Stomach (tissue), 9 donors: Measurements from ENCODE around the gene RBM38. TPM values are rescaled to one million over a fixed set of nuclear protein-coding genes. Genes with fewer than 3 reads are reported as not detected.

ENCODE experiments used
- DNase-seq, 2 donors: peaks; one replicate each; pipeline versions ENCODE4 v3.0.0 to v3.0.0-alpha.2; 2013 to 2019
- H3K27ac ChIP-seq, 5 donors: fragments of 200-600 bp in 4 of 5; sonication (generic) in 4 of 5; one replicate each; pipeline ENCODE4 v1.5.1; 2013 to 2019; ENCODE audit warnings: mild to moderate bottlenecking in 1 of 5, moderate library complexity in 1 of 5
- H3K27me3 ChIP-seq, 3 donors: fragments of 200-600 bp; sonication (generic); one replicate each; pipeline ENCODE4 v1.5.1; 2017 to 2019; ENCODE audit warnings: mixed run types in 1 of 3
- H3K36me3 ChIP-seq, 4 donors: fragments of 200-600 bp; sonication (generic); 1 replicate in 3 of 4; 2 replicates in 1 of 4; pipeline ENCODE4 v1.5.1; 2016 to 2019
- H3K4me1 ChIP-seq, 4 donors: fragments of 200-600 bp; sonication (generic); one replicate each; pipeline ENCODE4 v1.5.1; 2016 to 2019
- H3K4me3 ChIP-seq, 4 donors: fragments of 200-600 bp; sonication (generic) in 3 of 4; one replicate each; pipeline ENCODE4 v1.5.1; 2016 to 2019; ENCODE audit warnings: mild to moderate bottlenecking in 1 of 4
- H3K9me3 ChIP-seq, 4 donors: fragments of 200-600 bp; sonication (generic); one replicate each; pipeline ENCODE4 v1.5.1; 2016 to 2019
- EP300 ChIP-seq: sonication (generic); formaldehyde crosslinking; IDR thresholded peaks from one replicate; pipeline ENCODE4 v1.6.1; 2017; ENCODE audit warnings: antibody characterized with exemption
- POLR2A ChIP-seq, 4 donors: fragments of 450-650 bp; IDR thresholded peaks; one replicate each; pipeline ENCODE4 v1.6.1; 2016; ENCODE audit warnings: antibody characterized with exemption in 4 of 4, control low read depth in 2 of 4, mild to moderate bottlenecking in 1 of 4, moderate library complexity in 1 of 4
- POLR2AphosphoS5 ChIP-seq, 3 donors: sonication (generic); formaldehyde crosslinking; IDR thresholded peaks; one replicate each; pipeline ENCODE4 v1.6.1; 2016; ENCODE audit warnings: antibody characterized with exemption in 3 of 3
- WGBS, 5 donors: extraction: QIAGEN DNeasy Blood & Tissue Kit in 3 of 5; methylation state at CpG; one replicate each; pipeline versions ENCODE4 v1.1.5 to v1.1.7; 2013 to 2018; 5-methylcytosine and 5-hydroxymethylcytosine counted together
- intact Hi-C: fragments of 100-400 bp; cut with DNase I; formaldehyde crosslinking; loops from one replicate; pipeline ENCODE4 v1.15.1; 2023; ENCODE audit warnings: low total_unique reads
- polyA plus RNA-seq, 3 donors: library from polyadenylated mRNA; stranded (reverse); fragments of 200-250 nt; gene quantifications; one replicate each; pipeline ENCODE4 v1.2.3, GENCODE V29; 2013
- total RNA-seq, 5 donors: library from RNA; depleted of rRNA; stranded (reverse); fragments of >200 nt; gene quantifications; one replicate each; pipeline versions ENCODE4 v1.1.0 to v1.2.3, GENCODE V29; 2014 to 2016
- TF ChIP-seq, protein P1 (sequence below), 7 experiments: fragments of 450-650 bp in 4 of 7; fragments of 200-600 bp in 3 of 7; sonication (generic) in 3 of 7; IDR thresholded peaks; one replicate each; pipeline ENCODE4 v1.5.1; 2016 to 2019; ENCODE audit warnings: antibody characterized with exemption in 7 of 7, control low read depth in 2 of 7, mild to moderate bottlenecking in 1 of 7
- donor health status: healthy with polysubstance abuse.
- donor health status: Bipolar disorder and iron deficiency.
- donor health status: healthy.

Gene RBM38
- total and polyA plus RNA-seq, 8 donors: 5.3 to 37.8 (median 16.4) TPM

DNA sequence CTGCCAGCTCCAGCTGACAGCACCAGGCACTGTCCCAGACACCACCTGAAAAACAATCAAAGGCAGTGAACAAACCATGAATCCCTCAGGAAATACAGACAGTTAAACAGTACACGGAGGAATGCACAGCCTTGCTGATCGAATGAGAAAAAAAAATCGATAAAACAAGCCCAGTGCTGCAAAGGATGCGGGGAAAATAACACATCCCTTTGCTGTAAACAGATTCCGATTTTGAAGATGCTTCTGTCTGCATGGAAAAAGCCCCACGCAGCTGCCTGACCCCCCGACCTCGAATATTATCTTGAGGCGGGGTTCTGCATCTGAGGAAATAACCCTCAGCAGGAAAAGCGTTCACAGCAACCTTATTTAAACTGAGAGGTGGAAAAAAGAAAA, 43.9 kb downstream of the RBM38 start:
- no peak overlapping the region for H3K4me3 ChIP-seq
- TF ChIP-seq POLR2AphosphoS5 (IDR thresholded peaks at IDR 0.05): no peak
- intact Hi-C loops: no loop called here
- H3K36me3 ChIP-seq: no peaks in the 10 kb centered on the region
- DNase-seq: no peak
- H3K27ac ChIP-seq: peak overlapping the region in 3 of 5 donors; percentile 39 to 93 (median 55)
- WGBS, 5 donors: 50 to 61% (median 54%) methylated on average over 10 of the region's 10 CpGs
- H3K9me3 ChIP-seq: no peaks in the 10 kb centered on the region
- peaks cover 35 to 69% (median 46%) of the 10 kb centered on the region in 4 donors for H3K4me1 ChIP-seq
- no peaks in the 10 kb centered on the region for H3K27me3 ChIP-seq

DNA sequence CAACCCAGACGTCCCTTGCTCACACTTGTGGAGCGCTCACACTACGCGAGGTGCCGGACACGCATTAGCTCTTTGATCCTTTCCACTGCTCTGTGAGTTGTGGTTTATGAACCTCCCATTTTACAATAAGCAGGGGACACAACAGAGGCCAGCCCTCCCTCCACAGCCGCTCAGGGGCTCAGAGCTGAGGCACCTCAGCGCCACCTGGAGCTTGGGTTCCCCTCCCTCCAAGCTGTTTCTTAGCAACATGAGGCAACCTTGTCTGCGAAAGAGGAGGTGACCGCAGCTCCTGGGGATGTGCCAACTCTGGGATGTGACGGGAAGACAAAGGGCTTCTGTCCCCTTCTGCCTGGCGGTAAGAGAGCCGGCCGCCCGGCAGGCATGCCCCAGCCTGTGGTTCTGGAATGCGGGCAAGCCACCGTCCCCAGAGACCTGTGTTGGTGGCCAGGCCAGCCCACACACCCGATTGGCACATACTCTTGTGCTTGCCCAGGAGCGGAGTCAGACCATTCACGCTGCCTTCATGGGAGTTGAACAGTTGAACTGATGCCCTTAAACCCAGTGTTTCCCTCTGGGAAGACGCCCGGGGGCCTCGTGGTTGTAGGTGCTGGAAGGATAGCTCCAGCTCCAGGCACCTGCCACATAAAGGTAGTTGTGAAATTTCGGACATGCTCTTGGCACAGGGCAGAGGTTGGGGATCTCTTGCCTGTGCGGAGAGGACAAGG, 44.5 kb downstream of the RBM38 start:
- no peaks in the 10 kb centered on the region for H3K36me3 ChIP-seq
- H3K4me1 ChIP-seq: peaks cover 40 to 75% (median 51%) of the 10 kb centered on the region in 4 donors
- peak overlapping the region in 4 of 5 donors; percentile 39 to 93 (median 51) for H3K27ac ChIP-seq
- DNase-seq: peak; percentile 82 to 90
- no peaks in the 10 kb centered on the region for H3K27me3 ChIP-seq
- intact Hi-C loops: no loop called here
- 24 to 51% (median 32%) methylated on average over 19 to 25 of the region's 25 CpGs for WGBS, 5 donors
- no peak overlapping the region for H3K4me3 ChIP-seq
- H3K9me3 ChIP-seq: no peaks in the 10 kb centered on the region
- TF ChIP-seq, protein P1, sequence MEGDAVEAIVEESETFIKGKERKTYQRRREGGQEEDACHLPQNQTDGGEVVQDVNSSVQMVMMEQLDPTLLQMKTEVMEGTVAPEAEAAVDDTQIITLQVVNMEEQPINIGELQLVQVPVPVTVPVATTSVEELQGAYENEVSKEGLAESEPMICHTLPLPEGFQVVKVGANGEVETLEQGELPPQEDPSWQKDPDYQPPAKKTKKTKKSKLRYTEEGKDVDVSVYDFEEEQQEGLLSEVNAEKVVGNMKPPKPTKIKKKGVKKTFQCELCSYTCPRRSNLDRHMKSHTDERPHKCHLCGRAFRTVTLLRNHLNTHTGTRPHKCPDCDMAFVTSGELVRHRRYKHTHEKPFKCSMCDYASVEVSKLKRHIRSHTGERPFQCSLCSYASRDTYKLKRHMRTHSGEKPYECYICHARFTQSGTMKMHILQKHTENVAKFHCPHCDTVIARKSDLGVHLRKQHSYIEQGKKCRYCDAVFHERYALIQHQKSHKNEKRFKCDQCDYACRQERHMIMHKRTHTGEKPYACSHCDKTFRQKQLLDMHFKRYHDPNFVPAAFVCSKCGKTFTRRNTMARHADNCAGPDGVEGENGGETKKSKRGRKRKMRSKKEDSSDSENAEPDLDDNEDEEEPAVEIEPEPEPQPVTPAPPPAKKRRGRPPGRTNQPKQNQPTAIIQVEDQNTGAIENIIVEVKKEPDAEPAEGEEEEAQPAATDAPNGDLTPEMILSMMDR (IDR thresholded peaks at IDR 0.05): no peak
- TF ChIP-seq POLR2AphosphoS5 (IDR thresholded peaks at IDR 0.05): peak in 1 of 3 donors; percentile 17

DNA sequence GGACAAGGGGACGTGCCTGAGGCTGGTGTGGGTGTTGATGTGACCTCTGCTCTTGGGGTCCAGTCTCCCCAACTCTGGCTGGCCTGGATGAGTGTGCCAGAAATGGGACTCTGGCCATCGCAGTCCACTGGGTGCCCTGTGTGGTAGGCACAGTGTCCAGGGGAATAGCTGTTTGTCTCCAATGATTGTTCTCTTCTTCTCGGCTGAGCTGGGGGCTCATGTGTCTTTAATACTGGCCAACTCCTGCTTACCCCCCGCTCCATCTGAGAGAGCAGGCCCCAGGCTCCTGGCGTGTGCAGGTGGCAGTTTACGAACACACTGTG, 45.0 kb downstream of the RBM38 start:
- intact Hi-C loops: no loop called here

DNA sequence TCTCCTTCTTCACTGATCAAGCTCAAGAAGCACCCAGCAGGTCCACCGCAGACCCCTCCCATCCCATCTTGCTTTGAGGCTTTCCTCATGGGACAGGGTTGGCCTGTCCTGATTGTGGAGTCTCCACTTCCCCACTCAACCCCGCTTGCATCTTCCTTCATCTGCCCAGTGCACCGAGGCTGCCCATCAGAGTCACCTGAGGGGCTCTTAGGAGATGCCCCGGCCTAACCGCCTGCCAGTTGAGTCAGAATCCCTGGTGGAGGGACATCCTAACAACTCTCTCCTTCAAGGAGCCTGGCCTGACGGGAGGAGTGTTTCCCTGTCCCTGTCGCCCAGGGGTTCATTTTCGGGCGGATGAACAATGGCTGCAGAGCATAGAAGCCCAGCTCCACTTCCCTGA, 46.1 kb downstream of the RBM38 start:
- Histone ChIP-seq H3K4me1 (peaks cover 55 to 83% (median 65%) of the 10 kb centered on the region in 4 donors), H3K27ac (peak overlapping the region in 4 of 5 donors; percentile 16 to 93 (median 79)), H3K27me3 (no peaks in the 10 kb centered on the region), H3K4me3 (no peak overlapping the region), H3K9me3 (no peaks in the 10 kb centered on the region), H3K36me3 (no peaks in the 10 kb centered on the region)
- intact Hi-C loops: no loop called here
- DNase-seq: no peak
- TF ChIP-seq POLR2AphosphoS5 (IDR thresholded peaks at IDR 0.05) (no peak), EP300 (no peak)
- WGBS, 5 donors: 83 to 98% (median 92%) methylated on average over 7 to 9 of the region's 9 CpGs

More for the DNA sequence above, 45.0 kb downstream of the RBM38 start:
- Histone ChIP-seq H3K9me3 (no peaks in the 10 kb centered on the region), H3K36me3 (no peaks in the 10 kb centered on the region), H3K27ac (peak overlapping the region in 4 of 5 donors; percentile 39 to 93 (median 51)), H3K27me3 (no peaks in the 10 kb centered on the region), H3K4me3 (no peak overlapping the region), H3K4me1 (peaks cover 45 to 80% (median 57%) of the 10 kb centered on the region in 4 donors)
- 85 to 91% (median 86%) methylated on average over 6 of the region's 6 CpGs for WGBS, 5 donors
- TF ChIP-seq POLR2A (IDR thresholded peaks at IDR 0.05): no peak
- TF ChIP-seq, protein P1 (IDR thresholded peaks at IDR 0.05): no peak
- no peak for TF ChIP-seq POLR2AphosphoS5 (IDR thresholded peaks at IDR 0.05)
- TF ChIP-seq EP300: no peak
- DNase-seq: no peak

DNA sequence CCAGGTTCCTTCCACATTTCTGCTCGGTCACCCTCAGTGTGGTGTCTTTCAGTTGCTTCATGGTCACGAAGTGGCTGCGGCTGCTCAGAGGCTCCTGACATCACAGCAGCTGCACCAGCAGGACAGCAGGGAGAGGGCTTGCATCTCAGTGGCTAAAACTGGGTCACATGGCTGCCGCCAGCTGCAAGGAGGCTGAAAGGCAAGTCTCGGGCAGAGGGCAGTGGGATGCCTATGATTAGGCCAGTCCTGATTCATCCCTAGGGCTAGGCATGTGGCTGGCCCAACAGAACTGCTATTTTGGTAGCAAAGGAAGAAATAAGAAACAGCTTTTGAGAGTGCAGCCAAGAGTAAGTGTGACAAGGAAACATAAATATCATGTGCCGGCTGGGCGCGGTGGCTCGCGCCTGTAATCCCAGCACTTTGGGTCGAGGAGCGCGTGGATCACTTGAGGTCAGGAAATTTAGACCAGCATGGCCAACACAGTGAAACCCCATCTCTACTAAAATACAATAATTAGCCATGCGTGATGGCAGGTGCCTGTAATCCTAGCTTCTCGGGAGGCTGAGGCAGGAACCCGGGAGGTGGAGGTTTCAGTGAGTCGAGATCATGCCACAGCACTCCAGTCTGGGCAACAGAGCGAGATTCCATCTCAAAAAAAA, 46.6 kb downstream of the RBM38 start:
- WGBS, 5 donors: 66 to 85% (median 80%) methylated on average over 15 to 18 of the region's 18 CpGs
- Histone ChIP-seq H3K4me1 (peaks cover 52 to 81% (median 64%) of the 10 kb centered on the region in 4 donors), H3K27ac (peak overlapping the region in 4 of 5 donors; percentile 72 to 93 (median 85))

More for the DNA sequence above, 46.6 kb downstream of the RBM38 start:
- no peaks in the 10 kb centered on the region for H3K36me3 ChIP-seq
- no peak overlapping the region for H3K4me3 ChIP-seq
- no peaks in the 10 kb centered on the region for H3K9me3 ChIP-seq
- H3K27me3 ChIP-seq: no peaks in the 10 kb centered on the region
- intact Hi-C loops: no loop called here
- TF ChIP-seq, protein P1 (IDR thresholded peaks at IDR 0.05): no peak
- peak in 1 of 3 donors; percentile 73 for TF ChIP-seq POLR2AphosphoS5 (IDR thresholded peaks at IDR 0.05)
- DNase-seq: no peak
